Measurements from ENCODE around the gene ZSWIM1.

DNA sequence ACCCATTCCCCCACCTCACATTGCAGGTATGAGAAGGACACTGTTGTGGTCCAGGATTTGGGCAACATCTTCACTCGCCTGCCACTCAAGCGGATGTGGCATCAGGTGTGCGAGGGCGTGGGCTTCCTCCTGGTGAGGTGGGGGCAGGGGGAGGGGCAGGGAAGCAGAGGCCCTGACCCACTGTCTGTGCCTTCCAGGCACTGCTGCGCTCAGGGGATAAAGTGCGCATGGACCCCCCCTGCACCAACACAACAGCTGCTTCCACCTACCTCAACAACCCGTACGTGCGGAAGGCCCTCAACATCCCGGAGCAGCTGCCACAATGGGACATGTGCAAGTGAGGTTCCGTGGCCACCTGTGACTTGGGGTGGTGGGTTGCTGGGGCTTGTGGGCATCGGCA is 13.8 kb downstream of the ZSWIM1 start:
- no peak for TF ChIP-seq EZH2phosphoT487 (IDR thresholded peaks at IDR 0.05; ENCODE audit: insufficient read depth, low read depth)
- TF ChIP-seq EZH2 (IDR thresholded peaks at IDR 0.05; ENCODE audit: insufficient read depth, poor library complexity, severe bottlenecking) = no peak

Data from GM23248 (cell line).